Kidney glomerular epithelial cell (primary cell): ENCODE data around the gene ZGPAT.

Experiments
- DNase-seq: peaks from one replicate; lab custom pipeline; 2025; lab: John Stamatoyannopoulos, UW

The ZGPAT gene

DNA sequence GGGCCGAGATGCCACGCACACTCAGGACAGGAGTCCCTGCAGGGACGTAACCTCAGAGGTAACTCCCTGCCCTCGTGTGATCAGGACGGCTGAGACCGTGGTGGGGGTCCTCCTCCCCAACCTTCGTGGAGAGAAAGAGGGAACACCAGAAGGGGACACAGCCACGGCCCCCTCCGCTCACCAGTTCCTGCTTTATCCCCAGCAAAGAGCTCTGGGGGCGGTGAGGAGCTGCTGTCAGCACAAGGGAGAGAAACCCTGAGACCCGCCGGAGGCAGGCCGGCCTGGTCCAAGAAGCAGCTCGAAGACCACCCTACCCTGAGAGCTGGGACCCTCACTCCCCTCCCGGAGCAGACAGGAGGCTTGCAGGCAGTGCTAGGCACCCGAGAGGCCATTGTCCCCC is 76.1 kb downstream of the ZGPAT start:
- no peak for DNase-seq

DNA sequence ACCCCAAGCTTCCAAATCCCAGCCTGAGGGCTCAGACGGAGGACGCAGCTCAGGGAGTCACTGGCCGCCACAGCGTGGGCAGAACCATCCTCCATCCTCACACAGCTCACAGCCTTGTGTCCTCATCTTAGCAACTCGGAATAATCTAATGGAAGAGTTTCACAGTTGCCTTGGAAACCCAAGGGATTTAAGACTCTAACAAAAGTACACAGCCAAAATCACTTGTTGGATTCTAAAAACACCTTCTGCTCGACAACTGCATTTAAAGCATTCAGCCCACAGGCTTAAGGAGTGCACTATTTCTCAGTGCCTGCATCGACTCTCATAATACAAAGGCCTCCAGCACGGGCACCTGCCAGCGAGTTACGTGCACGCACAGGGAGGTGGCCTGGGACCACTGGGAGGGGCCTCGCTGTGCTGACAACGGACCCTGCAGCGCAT is 77.9 kb downstream of the ZGPAT start:
- DNase-seq = no peak
